Measurements from ENCODE around the gene XIRP2.
"Not testable (repeated sequence)": the region's sequence is repeated elsewhere in the genome, so short reads cannot be mapped to it uniquely, and the experiment has no call there.

- not testable (repeated sequence) for TF ChIP-seq CTCF (IDR thresholded peaks at IDR 0.05; ENCODE audit: insufficient read depth, low read depth, low read length); EZH2 (IDR thresholded peaks at IDR 0.05; ENCODE audit: insufficient read depth, low read length)
These were observed 221.4 kb downstream of the XIRP2 start for GRCh38 chr2:167109682-167110081.
